ENCODE measurements around the gene MTHFSD.

MTHFSD gene

GRCh38 chr16:86524029-86524428 lies 31.0 kb downstream of the MTHFSD start:
- no peak for DNase-seq

DNA sequence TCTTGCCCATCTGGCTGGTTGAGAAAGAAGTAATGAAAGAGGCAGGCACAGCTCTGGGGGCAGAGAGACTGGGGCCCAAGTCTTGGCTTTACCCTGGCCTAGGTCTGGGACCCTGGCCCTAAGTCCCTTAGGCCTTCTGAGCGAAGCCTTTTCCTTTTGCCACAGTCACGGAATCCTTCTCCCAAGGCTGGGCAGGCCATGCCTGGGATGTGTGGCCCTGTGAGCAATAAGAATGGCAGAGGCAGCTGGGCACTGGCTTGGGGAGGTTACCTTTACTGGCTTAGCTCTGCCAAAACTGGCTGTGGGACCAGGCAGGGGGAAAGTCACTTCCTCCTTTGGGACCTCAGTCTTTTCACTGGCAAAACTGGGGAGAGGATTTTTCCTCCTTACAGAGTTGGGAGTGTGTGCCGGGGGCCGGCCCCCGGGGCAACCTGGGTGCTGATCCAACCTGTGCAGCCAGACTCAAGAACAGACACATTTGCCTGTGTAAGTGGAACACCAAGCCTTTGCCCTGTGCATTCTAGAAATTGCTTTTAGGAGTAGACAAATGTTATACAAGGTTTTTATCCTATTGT lies 31.8 kb downstream of the MTHFSD start:
- DNase-seq = no peak

DNA sequence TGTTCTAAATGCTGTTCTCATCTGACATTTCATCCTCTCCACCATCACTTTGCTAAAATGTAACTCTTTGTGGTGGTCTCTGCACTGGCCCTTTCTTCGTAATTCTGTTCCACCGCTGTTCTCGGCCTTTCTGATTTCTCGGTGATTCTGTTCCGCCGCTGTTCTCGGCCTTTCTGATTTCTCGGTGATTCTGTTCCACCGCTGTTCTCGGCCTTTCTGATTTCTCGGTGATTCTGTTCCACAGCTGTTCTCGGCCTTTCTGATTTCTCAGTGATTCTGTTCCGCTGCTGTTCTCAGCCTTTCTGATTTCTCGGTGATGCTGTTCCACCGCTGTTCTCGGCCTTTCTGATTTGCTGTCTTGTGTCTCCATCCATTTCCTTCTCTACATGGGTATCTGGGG lies 32.4 kb downstream of the MTHFSD start:
- no peak for DNase-seq

- DNase-seq = no peak
Observed at GRCh38 chr16:86521236-86522197, 33.5 kb downstream of the MTHFSD start.

DNA sequence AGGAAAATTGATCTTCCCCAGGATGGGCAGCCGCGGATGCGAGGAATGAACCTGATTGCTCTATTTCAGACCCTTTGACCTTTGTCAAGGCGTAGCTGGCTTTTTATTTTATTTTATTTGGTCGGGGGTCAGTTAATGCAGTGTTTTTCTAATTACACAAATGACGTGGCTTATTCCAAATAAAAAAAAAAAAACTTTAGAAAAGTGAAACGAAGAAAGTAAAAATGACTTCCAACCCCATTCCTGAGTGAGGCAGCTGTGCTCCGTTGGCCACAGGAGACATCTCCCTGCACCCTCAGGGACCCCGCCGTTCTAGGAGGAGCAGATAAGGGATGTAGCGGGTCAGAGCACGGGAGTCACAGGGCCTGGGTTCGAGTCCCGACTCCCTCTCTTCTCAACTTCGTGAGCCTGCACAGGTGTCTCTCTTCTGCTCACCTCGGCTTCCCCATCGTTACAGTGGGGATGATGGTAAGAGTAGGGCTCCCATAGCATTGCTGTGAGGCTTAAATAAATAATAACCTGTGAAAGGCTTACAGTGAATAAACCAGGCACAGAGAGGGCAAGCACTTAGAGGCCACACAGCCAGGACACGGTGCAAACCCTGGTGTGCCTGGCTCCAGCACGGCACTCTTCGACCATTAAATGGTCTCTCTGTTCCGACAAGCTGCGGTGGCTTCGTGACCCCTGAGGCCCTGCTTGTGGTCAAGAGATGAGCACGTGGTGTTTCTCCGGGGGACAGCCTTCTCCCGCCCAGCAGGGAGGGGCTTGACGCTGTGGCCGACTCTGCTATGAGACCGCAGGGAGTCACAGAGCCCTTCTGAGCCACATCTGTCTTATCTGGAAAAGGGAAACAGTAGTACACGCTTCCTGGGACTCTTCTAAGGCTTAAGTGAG lies 34.5 kb downstream of the MTHFSD start:
- no peak for DNase-seq

DNA sequence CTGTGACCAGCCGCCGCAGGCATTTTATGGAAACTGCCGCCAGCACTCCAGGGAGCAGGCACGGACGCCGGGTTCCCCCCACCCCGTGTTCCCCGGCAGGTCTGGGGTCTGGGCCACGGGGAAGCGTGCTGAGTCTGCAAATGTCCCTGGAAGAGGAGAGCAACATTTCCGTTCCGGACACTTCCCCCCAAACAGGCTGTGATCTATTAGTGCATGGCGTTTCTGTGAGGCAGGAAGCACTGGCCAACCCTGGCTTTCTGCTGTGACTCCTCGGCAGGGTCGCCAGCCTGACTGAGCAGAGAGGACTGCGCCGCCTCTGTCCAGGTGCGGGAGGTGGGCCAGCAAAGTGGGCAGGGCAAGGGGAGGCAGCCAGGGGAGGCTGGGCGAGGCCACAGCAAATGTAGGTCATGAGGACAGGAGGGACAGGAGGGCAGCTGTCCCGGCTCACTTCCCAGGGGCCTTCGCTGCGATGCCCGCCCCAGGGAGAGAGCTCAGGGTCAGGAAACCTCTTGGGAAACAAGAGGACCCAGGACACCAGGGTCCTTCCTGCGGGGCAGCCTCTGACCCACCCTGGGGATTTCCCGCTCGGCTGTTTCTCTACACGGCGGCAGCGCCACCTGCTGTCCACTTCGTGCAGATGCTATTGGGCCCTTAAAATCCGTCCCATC lies 35.3 kb downstream of the MTHFSD start:
- peak; percentile 82 for DNase-seq

- DNase-seq = no peak
Observed at GRCh38 chr16:86519007-86519648, 35.9 kb downstream of the MTHFSD start.

GRCh38 chr16:86517652-86518258 lies 37.3 kb downstream of the MTHFSD start:
- DNase-seq = peak; percentile 84

GRCh38 chr16:86517033-86517432 lies 38.0 kb downstream of the MTHFSD start:
- no peak for DNase-seq

GRCh38 chr16:86516623-86517003 lies 38.4 kb downstream of the MTHFSD start:
- DNase-seq = peak; percentile 50

GRCh38 chr16:86515777-86516622 lies 39.0 kb downstream of the MTHFSD start:
- DNase-seq = peak; percentile 76

GRCh38 chr16:86515413-86515776 lies 39.6 kb downstream of the MTHFSD start:
- DNase-seq = peak; percentile 72

GRCh38 chr16:86514481-86515376 lies 40.3 kb downstream of the MTHFSD start:
- no peak for DNase-seq

DNA sequence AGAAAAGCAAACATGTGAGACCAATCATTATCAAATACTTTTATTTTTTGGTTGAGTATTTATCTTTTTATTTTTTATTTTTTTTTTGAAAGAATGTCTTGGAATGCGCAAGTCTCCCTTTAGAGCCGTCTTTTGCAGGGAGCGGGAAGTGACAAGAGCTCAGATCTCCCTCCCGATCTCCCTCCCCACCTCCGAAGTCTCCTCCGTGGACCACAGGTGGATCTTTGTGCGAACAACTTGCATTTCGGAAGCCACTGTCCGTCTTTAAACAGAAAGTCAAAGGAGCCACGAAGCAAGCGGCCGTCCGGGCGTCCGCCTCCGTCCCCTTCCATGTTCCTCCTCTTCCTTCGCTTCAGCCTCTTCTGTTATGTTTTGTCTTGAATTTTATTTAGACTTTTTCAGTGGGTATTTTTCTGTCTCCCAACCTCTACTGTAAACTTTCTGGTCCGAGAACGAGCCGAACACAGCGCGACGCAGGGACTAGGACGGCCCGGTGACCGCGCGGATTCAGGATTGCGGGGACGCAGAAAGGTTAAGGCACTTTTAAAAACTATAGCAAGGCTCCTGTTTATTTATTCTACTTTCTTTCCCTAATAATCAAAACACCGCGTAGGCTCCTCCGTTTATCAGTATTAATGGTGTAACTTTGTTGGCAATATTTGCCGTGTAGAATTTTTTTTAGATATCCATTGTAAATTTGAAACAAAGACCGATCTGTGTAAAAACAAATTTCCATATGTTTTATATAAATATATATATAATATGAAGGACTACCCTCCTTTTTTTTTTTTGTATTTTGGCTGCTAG lies 41.4 kb downstream of the MTHFSD start:
- peak; percentile 65 for DNase-seq

GRCh38 chr16:86512860-86513470 lies 42.1 kb downstream of the MTHFSD start:
- no peak for DNase-seq

DNA sequence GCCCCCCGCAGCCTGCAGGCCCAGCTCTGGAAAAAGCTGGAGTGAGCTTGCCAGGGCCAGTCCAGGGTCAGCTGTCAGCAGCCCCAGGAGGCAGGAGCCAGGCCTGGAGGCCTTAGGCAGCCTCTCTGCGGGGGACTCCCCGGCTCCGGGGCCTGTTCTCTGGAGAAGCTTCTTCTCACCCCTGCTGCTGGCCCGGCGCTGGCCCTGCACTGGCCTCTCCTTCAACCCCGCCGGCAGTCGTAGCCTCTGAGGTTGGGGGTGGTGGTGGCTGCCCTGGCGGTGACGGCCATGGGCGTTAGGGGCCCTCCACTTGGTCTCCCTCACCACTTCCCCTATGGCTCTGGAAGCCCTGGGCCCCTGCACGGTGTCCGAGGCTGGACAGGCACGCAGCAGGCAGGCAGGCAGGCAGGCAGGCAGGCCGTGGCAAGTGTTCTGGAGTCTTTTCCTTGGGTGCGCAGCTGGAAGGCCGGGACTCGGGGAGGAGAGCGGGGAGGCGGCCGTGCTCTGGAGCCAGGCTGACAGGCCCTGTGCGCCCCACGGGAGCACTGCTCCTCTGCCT lies 42.7 kb downstream of the MTHFSD start:
- peak; percentile 64 for DNase-seq

GRCh38 chr16:86511317-86512161 lies 43.5 kb downstream of the MTHFSD start:
- DNase-seq = no peak

Measured in retina (tissue), 1 donor.